K562 treated with DMSO at 1 percent for 12 hours (cell line): ENCODE data around the gene LCK. TPM values are rescaled to one million over a fixed set of nuclear protein-coding genes. Genes with fewer than 3 reads are reported as not detected.

Source experiments
- total RNA-seq: library from RNA; unstranded; fragments of 300-600 nt; gene quantifications from 2 replicates; pipeline ENCODE4 v1.2.3, GENCODE V29; 2022; ENCODE audit not compliant: insufficient read depth

Gene LCK
- not detected in 2 replicates for total RNA-seq

GRCh38 chr1:32250893-32251716 lies at the start of gene LCK:
TSS of gene LCK (plus strand) at chr1:32251265. CDS start at chr1:32274330, 23,065 bp downstream.

GRCh38 chr1:32205401-32206370 lies 45.4 kb upstream of the LCK start, which contains the start of gene IQCC:
TSS of gene IQCC (plus strand) at chr1:32205671. CDS start at chr1:32205682, 11 bp downstream.

GRCh38 chr1:32208891-32209328 lies 42.2 kb upstream of the LCK start, which contains the start of gene DCDC2B:
TSS of gene DCDC2B (plus strand) at chr1:32209089. CDS start at chr1:32209094, 5 bp downstream.

GRCh38 chr1:32221980-32222755 lies 28.9 kb upstream of the LCK start, which contains the start of the genes EIF3I and TMEM234:
TSS of gene EIF3I (plus strand) at chr1:32222407. CDS start at chr1:32222442, 35 bp downstream.
TSS of gene TMEM234 (minus strand) at chr1:32222353. CDS start at chr1:32222322, 31 bp downstream.

GRCh38 chr1:32246888-32247273 lies 4.2 kb upstream of the LCK start, which contains the start of gene FAM167B:
TSS of gene FAM167B (plus strand) at chr1:32247222. CDS start at chr1:32247422, 200 bp downstream.

GRCh38 chr1:32291708-32292538 lies 40.9 kb downstream of the LCK start, which contains the start of gene HDAC1:
TSS of gene HDAC1 (plus strand) at chr1:32292083. CDS start at chr1:32292170, 87 bp downstream.

Other genes with a start within 250 kb of the LCK start
- gene KHDRBS1, start 237.4 kb upstream of the LCK start, total RNA-seq = 84.4 and 154 TPM in 2 replicates
- gene TMEM39B, start 178.3 kb upstream of the LCK start, total RNA-seq = 24.3 and 27.6 TPM in 2 replicates
- gene KPNA6, start 143.2 kb upstream of the LCK start, total RNA-seq = 10.3 and 25.6 TPM in 2 replicates
- gene TXLNA, start 71.6 kb upstream of the LCK start, total RNA-seq = 23.0 and 51.0 TPM in 2 replicates
- 25.5 and 27.9 TPM in 2 replicates for gene CCDC28B, start 50.7 kb upstream of the LCK start, total RNA-seq
- gene IQCC, start 45.6 kb upstream of the LCK start, total RNA-seq = 4.9 and 8.2 TPM in 2 replicates
- gene DCDC2B, start 42.2 kb upstream of the LCK start, total RNA-seq = not detected in 2 replicates
- gene TMEM234, start 28.9 kb upstream of the LCK start, total RNA-seq = 8.0 and 8.4 TPM in 2 replicates
- 265 and 287 TPM in 2 replicates for gene EIF3I, start 28.9 kb upstream of the LCK start, total RNA-seq
- gene FAM167B, start 4.0 kb upstream of the LCK start, total RNA-seq = not detected in 2 replicates
- 139 and 261 TPM in 2 replicates for gene HDAC1, start 40.8 kb downstream of the LCK start, total RNA-seq
- 71.2 and 75.0 TPM in 2 replicates for gene MARCKSL1, start 85.0 kb downstream of the LCK start, total RNA-seq
- 14.5 and 27.7 TPM in 2 replicates for gene FAM229A, start 111.2 kb downstream of the LCK start, total RNA-seq
- gene TSSK3, start 111.3 kb downstream of the LCK start, total RNA-seq = 1.6 and 5.0 TPM in 2 replicates
- 38.0 and 80.7 TPM in 2 replicates for gene BSDC1, start 143.2 kb downstream of the LCK start, total RNA-seq
- gene ZBTB8B, start 213.8 kb downstream of the LCK start, total RNA-seq = not detected in 2 replicates